GM23338 (cell line): ENCODE measurements around the gene SHB.

Experiments
- CREB1 ChIP-seq: fragments of 250-450 bp; sonication (Bioruptor Pico); IDR thresholded peaks from 2 replicates; pipeline ENCODE4 v1.5.0; 2020; ENCODE audit warnings: low read depth, mild to moderate bottlenecking, moderate library complexity
- CTCF ChIP-seq, 2 experiments: fragments of 200-600 bp in 1 of 2; sonication (generic) in 1 of 2; conservative IDR thresholded peaks; 2 replicates each; pipeline versions ENCODE4 v1.5.1 to v1.6.1; 2016 to 2017; ENCODE audit warnings: antibody characterized with exemption in 2 of 2, low read depth in 2 of 2, mild to moderate bottlenecking in 2 of 2, moderate library complexity in 1 of 2
- ETS1 ChIP-seq: IDR thresholded peaks from 2 replicates; pipeline ENCODE4 v1.6.1; 2016; ENCODE audit warnings: antibody characterized with exemption
- EZH2 ChIP-seq: fragments of 200-600 bp; sonication (generic); IDR thresholded peaks from one replicate; pipeline ENCODE4 v1.8.0; 2017; ENCODE audit warnings: antibody characterized with exemption, mild to moderate bottlenecking, low read depth; ENCODE audit not compliant: unreplicated experiment
- EZH2phosphoT487 ChIP-seq: fragments of 200-600 bp; sonication (generic); IDR thresholded peaks from one replicate; pipeline ENCODE4 v1.8.1; 2018; ENCODE audit warnings: antibody characterized with exemption; ENCODE audit not compliant: unreplicated experiment
- JUNB ChIP-seq: IDR thresholded peaks from one replicate; pipeline ENCODE4 v1.6.1; 2016; ENCODE audit warnings: antibody characterized with exemption; ENCODE audit not compliant: unreplicated experiment
- NANOG ChIP-seq: IDR thresholded peaks from 2 replicates; pipeline ENCODE4 v1.6.1; 2016; ENCODE audit warnings: antibody characterized with exemption, borderline replicate concordance
- POLR2AphosphoS5 ChIP-seq: IDR thresholded peaks from 2 replicates; pipeline ENCODE4 v1.6.1; 2016; ENCODE audit warnings: antibody characterized with exemption, low read depth
- REST ChIP-seq: IDR thresholded peaks from one replicate; pipeline ENCODE4 v1.6.1; 2018; ENCODE audit warnings: antibody characterized with exemption; ENCODE audit not compliant: unreplicated experiment
- STAT1 ChIP-seq: IDR thresholded peaks from one replicate; pipeline ENCODE4 v1.6.1; 2016; ENCODE audit warnings: antibody characterized with exemption; ENCODE audit not compliant: unreplicated experiment
- ZNF114 ChIP-seq: fragments of 250-450 bp; sonication (Bioruptor Pico); IDR thresholded peaks from 2 replicates; pipeline ENCODE4 v1.5.0; 2020; ENCODE audit warnings: mild to moderate bottlenecking, moderate library complexity
- ZNF331 ChIP-seq: fragments of 250-450 bp; sonication (Bioruptor Pico); IDR thresholded peaks from 2 replicates; pipeline ENCODE4 v1.5.0; 2020; ENCODE audit warnings: low read depth, mild to moderate bottlenecking, moderate library complexity
- TF ChIP-seq, protein P1 (sequence below): fragments of 250-450 bp; sonication (Bioruptor Pico); IDR thresholded peaks from 2 replicates; pipeline ENCODE4 v1.5.0; 2020; ENCODE audit warnings: mild to moderate bottlenecking, moderate library complexity

DNA sequence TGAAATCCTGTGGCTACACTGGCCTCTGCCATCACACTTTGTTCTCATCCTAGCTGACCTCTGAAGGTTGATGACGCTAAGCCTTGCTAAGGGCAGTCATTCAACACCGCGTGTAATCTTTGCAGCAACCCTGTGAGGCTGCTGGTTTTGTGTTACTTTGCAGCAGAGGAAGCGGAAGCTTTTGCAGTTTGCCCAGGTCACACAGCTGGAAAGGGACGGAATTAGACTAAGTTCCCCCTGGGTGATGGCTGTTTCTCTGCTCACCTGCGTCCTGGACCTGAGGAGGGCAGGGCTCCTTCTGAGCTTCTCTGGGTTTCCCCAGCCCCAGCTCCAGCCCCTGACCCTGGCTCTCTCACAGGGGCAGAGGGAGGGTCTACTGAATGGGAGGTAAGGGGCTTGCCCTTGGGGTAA, 157.8 kb downstream of the SHB start:
- no peak for TF ChIP-seq CTCF (conservative IDR thresholded peaks at IDR 0.05; ENCODE audit: low read depth in 2 of 2)
- TF ChIP-seq EZH2: no peak
- no peak for TF ChIP-seq REST
- TF ChIP-seq POLR2AphosphoS5: no peak
- TF ChIP-seq STAT1: no peak
- TF ChIP-seq EZH2phosphoT487: no peak
- TF ChIP-seq JUNB: no peak
- TF ChIP-seq CREB1: no peak
- no peak for TF ChIP-seq ETS1
- TF ChIP-seq NANOG: no peak
- TF ChIP-seq ZNF114 (CRISPR knock-in tag): no peak
- TF ChIP-seq ZNF331: no peak
- TF ChIP-seq, protein P1, sequence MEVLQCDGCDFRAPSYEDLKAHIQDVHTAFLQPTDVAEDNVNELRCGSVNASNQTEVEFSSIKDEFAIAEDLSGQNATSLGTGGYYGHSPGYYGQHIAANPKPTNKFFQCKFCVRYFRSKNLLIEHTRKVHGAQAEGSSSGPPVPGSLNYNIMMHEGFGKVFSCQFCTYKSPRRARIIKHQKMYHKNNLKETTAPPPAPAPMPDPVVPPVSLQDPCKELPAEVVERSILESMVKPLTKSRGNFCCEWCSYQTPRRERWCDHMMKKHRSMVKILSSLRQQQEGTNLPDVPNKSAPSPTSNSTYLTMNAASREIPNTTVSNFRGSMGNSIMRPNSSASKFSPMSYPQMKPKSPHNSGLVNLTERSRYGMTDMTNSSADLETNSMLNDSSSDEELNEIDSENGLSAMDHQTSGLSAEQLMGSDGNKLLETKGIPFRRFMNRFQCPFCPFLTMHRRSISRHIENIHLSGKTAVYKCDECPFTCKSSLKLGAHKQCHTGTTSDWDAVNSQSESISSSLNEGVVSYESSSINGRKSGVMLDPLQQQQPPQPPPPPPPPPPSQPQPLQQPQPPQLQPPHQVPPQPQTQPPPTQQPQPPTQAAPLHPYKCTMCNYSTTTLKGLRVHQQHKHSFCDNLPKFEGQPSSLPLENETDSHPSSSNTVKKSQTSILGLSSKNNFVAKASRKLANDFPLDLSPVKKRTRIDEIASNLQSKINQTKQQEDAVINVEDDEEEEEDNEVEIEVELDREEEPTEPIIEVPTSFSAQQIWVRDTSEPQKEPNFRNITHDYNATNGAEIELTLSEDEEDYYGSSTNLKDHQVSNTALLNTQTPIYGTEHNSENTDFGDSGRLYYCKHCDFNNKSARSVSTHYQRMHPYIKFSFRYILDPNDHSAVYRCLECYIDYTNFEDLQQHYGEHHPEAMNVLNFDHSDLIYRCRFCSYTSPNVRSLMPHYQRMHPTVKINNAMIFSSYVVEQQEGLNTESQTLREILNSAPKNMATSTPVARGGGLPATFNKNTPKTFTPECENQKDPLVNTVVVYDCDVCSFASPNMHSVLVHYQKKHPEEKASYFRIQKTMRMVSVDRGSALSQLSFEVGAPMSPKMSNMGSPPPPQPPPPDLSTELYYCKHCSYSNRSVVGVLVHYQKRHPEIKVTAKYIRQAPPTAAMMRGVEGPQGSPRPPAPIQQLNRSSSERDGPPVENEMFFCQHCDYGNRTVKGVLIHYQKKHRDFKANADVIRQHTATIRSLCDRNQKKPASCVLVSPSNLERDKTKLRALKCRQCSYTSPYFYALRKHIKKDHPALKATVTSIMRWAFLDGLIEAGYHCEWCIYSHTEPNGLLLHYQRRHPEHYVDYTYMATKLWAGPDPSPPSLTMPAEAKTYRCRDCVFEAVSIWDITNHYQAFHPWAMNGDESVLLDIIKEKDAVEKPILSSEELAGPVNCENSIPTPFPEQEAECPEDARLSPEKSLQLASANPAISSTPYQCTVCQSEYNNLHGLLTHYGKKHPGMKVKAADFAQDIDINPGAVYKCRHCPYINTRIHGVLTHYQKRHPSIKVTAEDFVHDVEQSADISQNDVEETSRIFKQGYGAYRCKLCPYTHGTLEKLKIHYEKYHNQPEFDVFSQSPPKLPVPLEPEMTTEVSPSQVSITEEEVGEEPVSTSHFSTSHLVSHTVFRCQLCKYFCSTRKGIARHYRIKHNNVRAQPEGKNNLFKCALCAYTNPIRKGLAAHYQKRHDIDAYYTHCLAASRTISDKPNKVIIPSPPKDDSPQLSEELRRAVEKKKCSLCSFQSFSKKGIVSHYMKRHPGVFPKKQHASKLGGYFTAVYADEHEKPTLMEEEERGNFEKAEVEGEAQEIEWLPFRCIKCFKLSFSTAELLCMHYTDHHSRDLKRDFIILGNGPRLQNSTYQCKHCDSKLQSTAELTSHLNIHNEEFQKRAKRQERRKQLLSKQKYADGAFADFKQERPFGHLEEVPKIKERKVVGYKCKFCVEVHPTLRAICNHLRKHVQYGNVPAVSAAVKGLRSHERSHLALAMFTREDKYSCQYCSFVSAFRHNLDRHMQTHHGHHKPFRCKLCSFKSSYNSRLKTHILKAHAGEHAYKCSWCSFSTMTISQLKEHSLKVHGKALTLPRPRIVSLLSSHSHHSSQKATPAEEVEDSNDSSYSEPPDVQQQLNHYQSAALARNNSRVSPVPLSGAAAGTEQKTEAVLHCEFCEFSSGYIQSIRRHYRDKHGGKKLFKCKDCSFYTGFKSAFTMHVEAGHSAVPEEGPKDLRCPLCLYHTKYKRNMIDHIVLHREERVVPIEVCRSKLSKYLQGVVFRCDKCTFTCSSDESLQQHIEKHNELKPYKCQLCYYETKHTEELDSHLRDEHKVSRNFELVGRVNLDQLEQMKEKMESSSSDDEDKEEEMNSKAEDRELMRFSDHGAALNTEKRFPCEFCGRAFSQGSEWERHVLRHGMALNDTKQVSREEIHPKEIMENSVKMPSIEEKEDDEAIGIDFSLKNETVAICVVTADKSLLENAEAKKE: no peak
